ENCODE results near the gene MIA2.
"Not testable (repeated sequence)": the region's sequence is repeated elsewhere in the genome, so short reads cannot be mapped to it uniquely, and the experiment has no call there.

Gene MIA2

GRCh38 chr14:39229601-39230110, 4.1 kb upstream of the MIA2 start:
- Histone ChIP-seq H3K27me3 (replicated peaks) (no peaks in the 10 kb centered on the region), H3K4me3 (ENCODE audit: low read depth, low read length) (no peak overlapping the region), H3K27ac (no peak overlapping the region), H3K36me3 (replicated peaks) (no peaks in the 10 kb centered on the region)
- no peak for TF ChIP-seq CTCF (IDR thresholded peaks at IDR 0.05; ENCODE audit: low read depth, low read length, missing control alignments)
- DNase-seq = no peak
- in situ Hi-C loops (cut with HindIII; ENCODE audit: low pct_ligation_motif_present, low sequenced_read_pairs) = no loop called here

GRCh38 chr14:39230416-39231035, 3.2 kb upstream of the MIA2 start:
- no peak for DNase-seq
- Histone ChIP-seq H3K27me3 (replicated peaks) (no peaks in the 10 kb centered on the region), H3K36me3 (replicated peaks) (no peaks in the 10 kb centered on the region), H3K27ac (no peak overlapping the region), H3K4me3 (ENCODE audit: low read depth, low read length) (no peak overlapping the region)
- in situ Hi-C loops (cut with HindIII; ENCODE audit: low pct_ligation_motif_present, low sequenced_read_pairs) = no loop called here
- TF ChIP-seq CTCF (IDR thresholded peaks at IDR 0.05; ENCODE audit: low read depth, low read length, missing control alignments) = no peak

GRCh38 chr14:39231751-39232553, 1.8 kb upstream of the MIA2 start:
- in situ Hi-C loops (cut with HindIII; ENCODE audit: low pct_ligation_motif_present, low sequenced_read_pairs); H3K27me3 ChIP-seq (replicated peaks); H3K36me3 ChIP-seq (replicated peaks); H3K27ac ChIP-seq; H3K4me3 ChIP-seq (ENCODE audit: low read depth, low read length): not testable (repeated sequence)
- DNase-seq = peak; percentile 45
- peak; percentile 58 for TF ChIP-seq CTCF (IDR thresholded peaks at IDR 0.05; ENCODE audit: low read depth, low read length, missing control alignments)

GRCh38 chr14:39232554-39233415, 930 bp upstream of the MIA2 start:
- in situ Hi-C loops (cut with HindIII; ENCODE audit: low pct_ligation_motif_present, low sequenced_read_pairs) = no loop called here
- Histone ChIP-seq H3K36me3 (replicated peaks) (no peaks in the 10 kb centered on the region), H3K4me3 (ENCODE audit: low read depth, low read length) (no peak overlapping the region), H3K27ac (no peak overlapping the region), H3K27me3 (replicated peaks) (no peaks in the 10 kb centered on the region)
- TF ChIP-seq CTCF (IDR thresholded peaks at IDR 0.05; ENCODE audit: low read depth, low read length, missing control alignments) = no peak
- peak; percentile 77 for DNase-seq

- not testable (repeated sequence) for H3K27ac ChIP-seq
These were observed 1.3 kb downstream of the MIA2 start for GRCh38 chr14:39234986-39235385.

GRCh38 chr14:39235466-39235865, 1.8 kb downstream of the MIA2 start:
- H3K4me3 ChIP-seq (ENCODE audit: low read depth, low read length); in situ Hi-C loops (cut with HindIII; ENCODE audit: low pct_ligation_motif_present, low sequenced_read_pairs); DNase-seq; H3K27ac ChIP-seq; H3K27me3 ChIP-seq (replicated peaks); H3K36me3 ChIP-seq (replicated peaks): not testable (repeated sequence)

More at GRCh38 chr14:39234986-39235385, 1.3 kb downstream of the MIA2 start:
- in situ Hi-C loops (cut with HindIII; ENCODE audit: low pct_ligation_motif_present, low sequenced_read_pairs); DNase-seq; H3K4me3 ChIP-seq (ENCODE audit: low read depth, low read length); H3K27me3 ChIP-seq (replicated peaks); H3K36me3 ChIP-seq (replicated peaks): not testable (repeated sequence)
